H9 (cell line): ENCODE data around the gene CC2D2B. TPM values are rescaled to one million over a fixed set of nuclear protein-coding genes. Genes with fewer than 3 reads are reported as not detected.

Experiments used
- DNase-seq: peaks from one replicate; pipeline ENCODE4 v3.0.0-alpha.2; 2017
- H2AFZ ChIP-seq: one replicate; pipeline ENCODE4 v1.6.1; 2013; ENCODE audit warnings: mild to moderate bottlenecking, low read length, control low read depth, moderate library complexity
- H2AK5ac ChIP-seq: 2 replicates; pipeline ENCODE4 v1.6.1; 2013; ENCODE audit warnings: low read length, control low read depth, mixed read lengths; ENCODE audit not compliant: insufficient read length
- H2BK120ac ChIP-seq: one replicate; pipeline ENCODE4 v1.6.1; 2013; ENCODE audit warnings: low read depth, mild to moderate bottlenecking, low read length, control low read depth, inconsistent platforms; ENCODE audit not compliant: poor library complexity, severe bottlenecking
- H2BK12ac ChIP-seq: 2 replicates; pipeline ENCODE4 v1.6.1; 2013; ENCODE audit warnings: low read length, control low read depth, mixed read lengths, low read depth; ENCODE audit not compliant: insufficient read length
- H2BK15ac ChIP-seq: 2 replicates; pipeline ENCODE4 v1.6.1; 2013; ENCODE audit warnings: low read depth, low read length, control low read depth
- H2BK20ac ChIP-seq: one replicate; pipeline ENCODE4 v1.6.1; 2013; ENCODE audit warnings: low read depth, mild to moderate bottlenecking, low read length, control low read depth, inconsistent platforms; ENCODE audit not compliant: poor library complexity, severe bottlenecking
- H2BK5ac ChIP-seq: 2 replicates; pipeline ENCODE4 v1.6.1; 2013; ENCODE audit warnings: low read length, control low read depth, mixed read lengths; ENCODE audit not compliant: insufficient read length
- H3K14ac ChIP-seq: 2 replicates; pipeline ENCODE4 v1.6.1; 2013; ENCODE audit warnings: low read length, control low read depth; ENCODE audit not compliant: insufficient read depth
- H3K18ac ChIP-seq: 2 replicates; pipeline ENCODE4 v1.6.1; 2013; ENCODE audit warnings: low read depth, mild to moderate bottlenecking, mixed read lengths, low read length, control low read depth; ENCODE audit not compliant: insufficient read length
- H3K23ac ChIP-seq: 2 replicates; pipeline ENCODE4 v1.6.1; 2013; ENCODE audit warnings: low read length, control low read depth, mixed read lengths, low read depth; ENCODE audit not compliant: insufficient read length
- H3K23me2 ChIP-seq: 2 replicates; pipeline ENCODE4 v1.6.1; 2013; ENCODE audit warnings: low read depth, mild to moderate bottlenecking, mixed read lengths, low read length, control low read depth; ENCODE audit not compliant: insufficient read length, poor library complexity, severe bottlenecking
- H3K27ac ChIP-seq: 2 replicates; pipeline ENCODE4 v1.5.1; 2013; ENCODE audit warnings: low read length, control low read depth, mixed read lengths, low read depth; ENCODE audit not compliant: insufficient read length
- H3K27me3 ChIP-seq: 2 replicates; pipeline ENCODE4 v1.6.1; 2013; ENCODE audit warnings: low read length, control low read depth, inconsistent platforms; ENCODE audit not compliant: insufficient read depth
- H3K4ac ChIP-seq: 2 replicates; pipeline ENCODE4 v1.6.1; 2013; ENCODE audit warnings: low read depth, mild to moderate bottlenecking, control low read depth, inconsistent platforms, low read length, moderate library complexity
- H3K4me1 ChIP-seq: 2 replicates; pipeline ENCODE4 v1.6.1; 2013; ENCODE audit warnings: low read length, control low read depth, inconsistent platforms; ENCODE audit not compliant: insufficient read depth
- H3K4me2 ChIP-seq: 2 replicates; pipeline ENCODE4 v1.6.1; 2013; ENCODE audit warnings: low read length, control low read depth, mixed read lengths; ENCODE audit not compliant: insufficient read length, insufficient read depth
- H3K56ac ChIP-seq: 2 replicates; pipeline ENCODE4 v1.6.1; 2013; ENCODE audit warnings: low read depth, mild to moderate bottlenecking, mixed read lengths, low read length, control low read depth; ENCODE audit not compliant: insufficient read length
- H3K79me1 ChIP-seq: 2 replicates; pipeline ENCODE4 v1.6.1; 2013; ENCODE audit warnings: low read depth, mild to moderate bottlenecking, moderate library complexity, low read length, control low read depth, inconsistent platforms; ENCODE audit not compliant: insufficient read depth, poor library complexity, severe bottlenecking
- H3K79me2 ChIP-seq: 2 replicates; pipeline ENCODE4 v1.6.1; 2013; ENCODE audit warnings: low read length, control low read depth, inconsistent platforms; ENCODE audit not compliant: insufficient read depth
- H3K9ac ChIP-seq: 2 replicates; pipeline ENCODE4 v1.6.1; 2013; ENCODE audit warnings: low read length, control low read depth, mixed read lengths; ENCODE audit not compliant: insufficient read length; ENCODE audit errors: extremely low read depth
- H3K9me3 ChIP-seq: one replicate; pipeline ENCODE4 v1.6.1; 2013; ENCODE audit warnings: low read depth, low read length, inconsistent platforms; ENCODE audit not compliant: control insufficient read depth
- H3T11ph ChIP-seq: one replicate; pipeline ENCODE4 v1.6.1; 2013; ENCODE audit warnings: mild to moderate bottlenecking, low read length, control low read depth, inconsistent platforms
- H4K20me1 ChIP-seq: one replicate; pipeline ENCODE4 v1.6.1; 2013; ENCODE audit not compliant: control insufficient read depth, insufficient read length, insufficient read depth
- H4K5ac ChIP-seq: 2 replicates; pipeline ENCODE4 v1.6.1; 2013; ENCODE audit warnings: low read depth, mild to moderate bottlenecking, mixed read lengths, low read length, control low read depth; ENCODE audit not compliant: insufficient read length
- H4K8ac ChIP-seq: replicated peaks from 2 replicates; pipeline ENCODE4 v1.6.1; 2013; ENCODE audit warnings: low read length, control low read depth, mixed read lengths, low read depth; ENCODE audit not compliant: insufficient read length
- H4K91ac ChIP-seq: 2 replicates; pipeline ENCODE4 v1.6.1; 2013; ENCODE audit warnings: low read depth, mild to moderate bottlenecking, moderate library complexity, mixed read lengths, low read length, control low read depth; ENCODE audit not compliant: insufficient read length
- H3K27ac Mint-ChIP-seq, 3 experiments: 2 replicates in 2 of 3; 3 replicates in 1 of 3; pipeline ENCODE4 v1.8.0; 2020 to 2021; ENCODE audit warnings: mixed read lengths in 3 of 3, mild to moderate bottlenecking in 1 of 3, moderate library complexity in 1 of 3
- H3K27me3 Mint-ChIP-seq: 2 replicates; pipeline ENCODE4 v1.8.0; 2021; ENCODE audit warnings: low read depth, mild to moderate bottlenecking, moderate library complexity, mixed read lengths
- H3K36me3 Mint-ChIP-seq, 3 experiments: 2 replicates in 2 of 3; 3 replicates in 1 of 3; pipeline ENCODE4 v1.8.0; 2020 to 2021; ENCODE audit warnings: low read depth in 3 of 3, mixed read lengths in 3 of 3; ENCODE audit not compliant: insufficient read depth in 1 of 3
- H3K4me1 Mint-ChIP-seq, 2 experiments: 2 replicates each; pipeline ENCODE4 v1.8.0; 2020; ENCODE audit warnings: mixed read lengths in 2 of 2
- H3K4me3 Mint-ChIP-seq, 2 experiments: 2 replicates in 1 of 2; 3 replicates in 1 of 2; pipeline ENCODE4 v1.8.0; 2020 to 2021; ENCODE audit warnings: mild to moderate bottlenecking in 2 of 2, mixed read lengths in 2 of 2, moderate library complexity in 1 of 2
- H3K9me3 Mint-ChIP-seq, 2 experiments: 2 replicates in 1 of 2; 3 replicates in 1 of 2; pipeline ENCODE4 v1.8.0; 2020; ENCODE audit warnings: mild to moderate bottlenecking in 2 of 2, mixed read lengths in 2 of 2, moderate library complexity in 1 of 2
- CTCF ChIP-seq: fragments of 200-600 bp; sonication (generic); conservative IDR thresholded peaks from 3 replicates; pipeline ENCODE4 v1.8.0; 2021; ENCODE audit warnings: antibody characterized with exemption, mild to moderate bottlenecking
- WGBS: extraction: QIAGEN DNeasy Blood & Tissue Kit; methylation state at CpG from one replicate; pipeline ENCODE4 v1.1.7; 2013; ENCODE audit warnings: missing lambda C conversion rate, low lambda C conversion rate, mixed read lengths; ENCODE audit not compliant: insufficient read length; ENCODE audit errors: extremely low coverage; 5-methylcytosine and 5-hydroxymethylcytosine counted together
- total RNA-seq: library from RNA; stranded (reverse); gene quantifications from 2 replicates; pipeline ENCODE4 v1.2.1, GENCODE V29; 2021

Gene CC2D2B
- total RNA-seq, 1 experiment from 2014 or later: 0.72 TPM

DNA sequence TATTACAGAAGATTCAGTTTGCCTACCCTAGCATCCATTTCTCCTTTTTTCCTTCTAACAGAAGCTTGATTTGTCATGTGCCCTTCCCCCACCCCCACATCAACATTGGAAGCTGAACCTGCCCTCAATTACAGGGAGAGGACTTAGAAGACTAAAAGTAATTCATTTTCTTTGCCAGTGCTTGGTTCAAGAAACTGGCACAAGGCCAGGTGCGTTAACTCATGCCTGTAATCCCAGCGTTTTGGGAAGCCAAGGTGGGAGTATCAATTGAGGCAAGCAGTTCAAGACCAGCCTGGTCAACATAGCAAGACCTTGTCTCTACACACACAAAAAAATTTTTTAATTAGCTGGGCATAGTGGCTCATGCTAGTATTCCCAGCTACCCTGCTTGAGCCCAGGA is 168.2 kb downstream of the CC2D2B start:
- Histone ChIP-seq H2AK5ac (no peak overlapping the region), H3K4ac (no peak overlapping the region), H3K4me2 (no peak overlapping the region), H3K23me2 (no peaks in the 10 kb centered on the region), H3K9ac (no peak overlapping the region), H2BK15ac (no peak overlapping the region), H3K27ac (no peak overlapping the region), H2BK5ac (no peak overlapping the region), H3T11ph (no peak overlapping the region), H3K14ac (no peak overlapping the region), H3K56ac (no peak overlapping the region), H2BK20ac (no peak overlapping the region), H2BK120ac (no peak overlapping the region), H4K5ac (no peak overlapping the region), H3K9me3 (no peaks in the 10 kb centered on the region), H3K27me3 (no peaks in the 10 kb centered on the region), H4K91ac (no peak overlapping the region), H3K23ac (no peak overlapping the region), H3K79me2 (no peaks in the 10 kb centered on the region), H3K79me1 (no peaks in the 10 kb centered on the region), H2BK12ac (no peak overlapping the region), H4K8ac (no peak overlapping the region), H3K4me1 (no peaks in the 10 kb centered on the region), H2AFZ (no peak overlapping the region), H4K20me1 (no peaks in the 10 kb centered on the region), H3K18ac (no peak overlapping the region)
- H3K4me1 Mint-ChIP-seq: peaks cover 15 to 21% of the 10 kb centered on the region in 2 experiments
- H3K27me3 Mint-ChIP-seq: no peaks in the 10 kb centered on the region; the same call in 1 of the 2 replicates
- no peak overlapping the region for H3K4me3 Mint-ChIP-seq
- H3K27ac Mint-ChIP-seq: no peak overlapping the region; a peak in 1 of 7 replicates
- no peaks in the 10 kb centered on the region; a peak in 1 of 5 replicates for H3K9me3 Mint-ChIP-seq
- no CpG with 5 or more reads among the region's 2 CpGs for WGBS
- no peaks in the 10 kb centered on the region; a peak in 1 of 7 replicates for H3K36me3 Mint-ChIP-seq
- no peak for TF ChIP-seq CTCF
- no peak for DNase-seq
